ENCODE results near the gene TNFRSF6B. TPM values are rescaled to one million over a fixed set of nuclear protein-coding genes. Genes with fewer than 3 reads are reported as not detected.
A peak's percentile ranks its signal among the peaks of the same experiment; 100 is the strongest.

TNFRSF6B gene
- total RNA-seq, 2 donors from 2014 or later = not detected

- ATAC-seq (no peak), DNase-seq (ENCODE audit: low spot score) (peak; percentile 52)
- Mint-ChIP-seq H3K36me3 (no peaks in the 10 kb centered on the region), H3K4me1 (ENCODE audit: low read depth in 2 of 2) (peaks cover 0 to 2% of the 10 kb centered on the region in 2 donors), H3K4me3 (no peak overlapping the region), H3K27me3 (no peaks in the 10 kb centered on the region), H3K27ac (peak overlapping the region; percentile 59 to 66), H3K9me3 (no peaks in the 10 kb centered on the region)
Measured at GRCh38 chr20:63693083-63693732, 3.2 kb upstream of the TNFRSF6B start.

- DNase-seq (ENCODE audit: low spot score) = no peak
- Mint-ChIP-seq H3K4me1 (ENCODE audit: low read depth in 2 of 2) (peaks cover 0 to 2% of the 10 kb centered on the region in 2 donors), H3K27me3 (no peaks in the 10 kb centered on the region), H3K4me3 (no peak overlapping the region), H3K36me3 (no peaks in the 10 kb centered on the region), H3K27ac (peak overlapping the region; percentile 59 to 66), H3K9me3 (no peaks in the 10 kb centered on the region)
- ATAC-seq = no peak
Measured at GRCh38 chr20:63693733-63694583, 2.5 kb upstream of the TNFRSF6B start.

GRCh38 chr20:63694584-63695423 is 1.6 kb upstream of the TNFRSF6B start:
- no peak overlapping the region for H3K27ac Mint-ChIP-seq
- ATAC-seq = no peak
- no peaks in the 10 kb centered on the region for H3K9me3 Mint-ChIP-seq
- no peak for DNase-seq (ENCODE audit: low spot score)
- no peaks in the 10 kb centered on the region for H3K36me3 Mint-ChIP-seq
- H3K4me3 Mint-ChIP-seq = no peak overlapping the region
- H3K4me1 Mint-ChIP-seq (ENCODE audit: low read depth in 2 of 2) = peaks cover 0 to 2% of the 10 kb centered on the region in 2 donors
- no peaks in the 10 kb centered on the region for H3K27me3 Mint-ChIP-seq

- H3K27ac Mint-ChIP-seq = no peak overlapping the region
- H3K4me1 Mint-ChIP-seq (ENCODE audit: low read depth in 2 of 2) = peaks cover 0 to 2% of the 10 kb centered on the region in 2 donors
- no peak for DNase-seq (ENCODE audit: low spot score)
- H3K27me3 Mint-ChIP-seq = no peaks in the 10 kb centered on the region
- no peaks in the 10 kb centered on the region for H3K36me3 Mint-ChIP-seq
- H3K9me3 Mint-ChIP-seq = no peaks in the 10 kb centered on the region
- ATAC-seq = no peak
- H3K4me3 Mint-ChIP-seq = no peak overlapping the region
Measured at GRCh38 chr20:63695424-63696305, 787 bp upstream of the TNFRSF6B start.

- Mint-ChIP-seq H3K9me3 (no peaks in the 10 kb centered on the region), H3K4me1 (ENCODE audit: low read depth in 2 of 2) (peaks cover 0 to 2% of the 10 kb centered on the region in 2 donors), H3K4me3 (no peak overlapping the region), H3K27ac (no peak overlapping the region), H3K27me3 (no peaks in the 10 kb centered on the region), H3K36me3 (no peaks in the 10 kb centered on the region)
- DNase-seq (ENCODE audit: low spot score) (no peak), ATAC-seq (peak; percentile 17 to 55)
Measured at GRCh38 chr20:63696306-63696627, 185 bp upstream of the TNFRSF6B start.

- Mint-ChIP-seq H3K9me3 (no peaks in the 10 kb centered on the region), H3K27me3 (no peaks in the 10 kb centered on the region), H3K27ac (no peak overlapping the region), H3K4me3 (no peak overlapping the region), H3K36me3 (no peaks in the 10 kb centered on the region), H3K4me1 (ENCODE audit: low read depth in 2 of 2) (peaks cover 0 to 7% of the 10 kb centered on the region in 2 donors)
- DNase-seq (ENCODE audit: low spot score) (no peak), ATAC-seq (no peak)
Measured at GRCh38 chr20:63697357-63697867, 960 bp downstream of the TNFRSF6B start.

GRCh38 chr20:63697868-63698545 is 1.6 kb downstream of the TNFRSF6B start:
- H3K4me1 Mint-ChIP-seq (ENCODE audit: low read depth in 2 of 2) = peaks cover 0 to 8% of the 10 kb centered on the region in 2 donors
- no peak for DNase-seq (ENCODE audit: low spot score)
- no peaks in the 10 kb centered on the region for H3K27me3 Mint-ChIP-seq
- no peaks in the 10 kb centered on the region for H3K9me3 Mint-ChIP-seq
- no peak overlapping the region for H3K4me3 Mint-ChIP-seq
- H3K36me3 Mint-ChIP-seq = no peaks in the 10 kb centered on the region
- no peak for ATAC-seq
- no peak overlapping the region for H3K27ac Mint-ChIP-seq

GRCh38 chr20:63698739-63699465 is 2.5 kb downstream of the TNFRSF6B start:
- Mint-ChIP-seq H3K27ac (no peak overlapping the region), H3K27me3 (no peaks in the 10 kb centered on the region), H3K9me3 (no peaks in the 10 kb centered on the region), H3K36me3 (no peaks in the 10 kb centered on the region), H3K4me1 (ENCODE audit: low read depth in 2 of 2) (peaks cover 0 to 8% of the 10 kb centered on the region in 2 donors), H3K4me3 (no peak overlapping the region)
- peak in 1 of 2 donors; percentile 47 for ATAC-seq
- no peak for DNase-seq (ENCODE audit: low spot score)

- H3K27me3 Mint-ChIP-seq = no peaks in the 10 kb centered on the region
- H3K4me1 Mint-ChIP-seq (ENCODE audit: low read depth in 2 of 2) = peaks cover 0 to 8% of the 10 kb centered on the region in 2 donors
- no peaks in the 10 kb centered on the region for H3K9me3 Mint-ChIP-seq
- no peak for DNase-seq (ENCODE audit: low spot score)
- no peak overlapping the region for H3K27ac Mint-ChIP-seq
- peak in 1 of 2 donors; percentile 2 for ATAC-seq
- no peaks in the 10 kb centered on the region for H3K36me3 Mint-ChIP-seq
- no peak overlapping the region for H3K4me3 Mint-ChIP-seq
Measured at GRCh38 chr20:63699466-63700198, 3.2 kb downstream of the TNFRSF6B start.

- Mint-ChIP-seq H3K27ac (no peak overlapping the region), H3K36me3 (no peaks in the 10 kb centered on the region)
- no peak for DNase-seq (ENCODE audit: low spot score)
Measured at GRCh38 chr20:63700199-63701050, 4.0 kb downstream of the TNFRSF6B start.

GRCh38 chr20:63701051-63701328 is 4.5 kb downstream of the TNFRSF6B start:
- no peaks in the 10 kb centered on the region for H3K9me3 Mint-ChIP-seq
- H3K4me1 Mint-ChIP-seq (ENCODE audit: low read depth in 2 of 2) = peaks cover 5 to 11% of the 10 kb centered on the region in 2 donors
- DNase-seq (ENCODE audit: low spot score) (no peak), ATAC-seq (no peak)
- no peaks in the 10 kb centered on the region for H3K27me3 Mint-ChIP-seq
- no peak overlapping the region for H3K27ac Mint-ChIP-seq
- H3K36me3 Mint-ChIP-seq = no peaks in the 10 kb centered on the region
- H3K4me3 Mint-ChIP-seq = no peak overlapping the region

More at GRCh38 chr20:63700199-63701050, 4.0 kb downstream of the TNFRSF6B start:
- no peaks in the 10 kb centered on the region for H3K27me3 Mint-ChIP-seq
- no peak overlapping the region for H3K4me3 Mint-ChIP-seq
- ATAC-seq = no peak
- no peaks in the 10 kb centered on the region for H3K9me3 Mint-ChIP-seq
- H3K4me1 Mint-ChIP-seq (ENCODE audit: low read depth in 2 of 2) = peaks cover 5 to 11% of the 10 kb centered on the region in 2 donors

Data from natural killer cell treated with Interleukin-12 subunit alpha and Interleukin-12 subunit beta and Interleukin-15 and Interleukin-18, amount 100 ng/mL, for 72 hours (primary cell).